Measurements from ENCODE around the gene RPH3AL.

DNA sequence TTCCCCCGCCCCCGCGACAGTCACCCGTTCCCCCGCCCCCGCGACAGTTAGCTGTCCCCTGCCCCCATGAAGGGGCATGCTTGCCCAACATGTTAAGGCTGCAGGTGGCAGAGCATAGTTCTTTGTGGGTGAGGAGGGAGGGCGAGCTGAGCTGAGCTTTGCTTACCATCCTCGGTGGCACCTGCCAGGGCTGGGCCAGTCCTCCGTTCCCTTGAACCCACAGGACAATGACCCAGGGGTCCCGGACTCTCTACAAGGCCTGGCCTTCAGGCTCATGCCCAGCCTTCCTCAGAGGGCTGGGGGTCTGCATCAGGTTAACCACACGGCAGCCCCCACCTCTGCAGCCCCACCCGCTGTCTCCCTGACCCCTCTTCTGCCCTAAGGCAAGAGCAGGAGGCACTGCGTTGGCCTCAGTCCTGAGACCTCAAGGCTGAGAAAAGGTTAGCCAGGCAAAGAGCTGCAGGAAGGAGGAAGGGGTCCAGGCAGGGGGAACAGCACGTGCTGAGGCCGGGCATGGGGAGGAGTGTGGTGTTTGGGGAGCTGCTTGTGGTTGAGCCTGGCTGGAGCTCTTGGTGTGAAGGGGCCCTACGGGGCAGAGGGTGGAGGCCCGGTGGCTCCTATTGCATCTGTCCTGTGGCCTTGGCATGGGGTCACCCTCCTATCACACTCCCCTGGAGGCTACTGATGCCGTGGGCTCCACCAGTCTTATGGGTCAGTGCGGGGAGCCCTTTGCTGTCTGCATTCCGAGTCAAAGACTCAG lies 159.8 kb downstream of the RPH3AL start:
- TF ChIP-seq POLR2A (IDR thresholded peaks at IDR 0.05; ENCODE audit: extremely low read depth, insufficient read length) = no peak
- TF ChIP-seq, protein P1, sequence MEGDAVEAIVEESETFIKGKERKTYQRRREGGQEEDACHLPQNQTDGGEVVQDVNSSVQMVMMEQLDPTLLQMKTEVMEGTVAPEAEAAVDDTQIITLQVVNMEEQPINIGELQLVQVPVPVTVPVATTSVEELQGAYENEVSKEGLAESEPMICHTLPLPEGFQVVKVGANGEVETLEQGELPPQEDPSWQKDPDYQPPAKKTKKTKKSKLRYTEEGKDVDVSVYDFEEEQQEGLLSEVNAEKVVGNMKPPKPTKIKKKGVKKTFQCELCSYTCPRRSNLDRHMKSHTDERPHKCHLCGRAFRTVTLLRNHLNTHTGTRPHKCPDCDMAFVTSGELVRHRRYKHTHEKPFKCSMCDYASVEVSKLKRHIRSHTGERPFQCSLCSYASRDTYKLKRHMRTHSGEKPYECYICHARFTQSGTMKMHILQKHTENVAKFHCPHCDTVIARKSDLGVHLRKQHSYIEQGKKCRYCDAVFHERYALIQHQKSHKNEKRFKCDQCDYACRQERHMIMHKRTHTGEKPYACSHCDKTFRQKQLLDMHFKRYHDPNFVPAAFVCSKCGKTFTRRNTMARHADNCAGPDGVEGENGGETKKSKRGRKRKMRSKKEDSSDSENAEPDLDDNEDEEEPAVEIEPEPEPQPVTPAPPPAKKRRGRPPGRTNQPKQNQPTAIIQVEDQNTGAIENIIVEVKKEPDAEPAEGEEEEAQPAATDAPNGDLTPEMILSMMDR (IDR thresholded peaks at IDR 0.05; ENCODE audit: low read depth, low read length) = no peak
- TF ChIP-seq MYC (IDR thresholded peaks at IDR 0.05; ENCODE audit: low read depth, low read length) = no peak

Measured in NB4 (cell line).